ENCODE results near the gene NECTIN4.

Gene NECTIN4

GRCh38 chr1:161111527-161111926 is 22.2 kb upstream of the NECTIN4 start:
- no peak for DNase-seq (ENCODE audit: low read depth in 2 of 2)

GRCh38 chr1:161111117-161111516 is 21.8 kb upstream of the NECTIN4 start:
- DNase-seq (ENCODE audit: low read depth in 2 of 2): no peak

- DNase-seq (ENCODE audit: low read depth in 2 of 2): no peak
These were observed 17.1 kb upstream of the NECTIN4 start for GRCh38 chr1:161106431-161106830.

DNA sequence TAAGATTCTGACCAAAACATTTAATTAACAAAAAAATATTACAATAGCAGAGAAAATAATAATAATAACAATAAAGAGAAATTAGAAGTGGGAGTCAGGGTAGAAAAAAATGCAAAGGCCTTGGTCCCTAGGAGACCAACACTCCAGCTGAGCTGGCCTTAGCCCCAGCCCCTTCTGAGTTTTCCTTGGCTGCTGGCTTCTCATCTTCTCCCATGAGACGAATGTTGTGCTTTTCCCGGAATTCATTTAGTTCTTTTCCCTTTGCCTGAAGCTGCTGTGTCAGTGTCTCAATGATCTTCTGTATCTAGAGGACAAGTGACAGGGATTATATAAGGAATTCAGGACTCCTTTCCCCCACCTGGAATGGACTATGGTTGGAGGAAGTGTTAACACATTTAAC is 11.2 kb upstream of the NECTIN4 start:
- DNase-seq (ENCODE audit: low read depth in 2 of 2): no peak

DNA sequence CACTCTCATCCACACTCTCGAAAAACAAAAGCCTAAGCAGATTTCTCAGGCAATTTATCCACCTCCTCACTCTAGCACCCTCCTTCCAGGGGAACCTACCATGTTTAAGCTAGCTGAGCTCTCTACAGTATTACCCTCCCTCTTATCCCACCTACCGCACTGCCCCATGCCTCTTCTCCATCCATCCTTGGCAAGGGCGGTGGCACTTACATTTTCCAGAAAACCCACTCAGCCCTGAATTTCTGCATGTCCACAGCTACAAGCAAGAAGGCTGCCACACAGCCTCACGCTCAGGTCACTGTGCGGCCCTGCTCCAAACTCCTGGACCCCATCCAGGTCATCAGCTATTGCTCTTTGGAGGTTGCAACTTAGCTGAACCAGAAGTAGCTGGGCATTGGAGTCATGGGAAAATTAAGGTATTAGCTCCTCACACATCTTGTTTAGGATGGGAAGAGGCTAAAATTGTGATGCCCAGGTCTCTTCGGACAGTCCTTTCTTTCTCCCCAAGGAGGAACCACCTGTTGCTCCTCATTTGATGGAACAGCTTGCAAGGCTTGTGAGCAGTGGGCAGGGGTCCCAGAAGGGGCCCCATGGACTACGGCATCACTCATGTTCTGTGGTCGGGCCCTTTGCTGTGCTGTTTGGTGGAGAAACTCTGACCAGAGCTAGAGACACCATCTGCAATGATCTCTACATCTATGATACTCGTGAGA is 9.9 kb upstream of the NECTIN4 start:
- DNase-seq (ENCODE audit: low read depth in 2 of 2): no peak

DNA sequence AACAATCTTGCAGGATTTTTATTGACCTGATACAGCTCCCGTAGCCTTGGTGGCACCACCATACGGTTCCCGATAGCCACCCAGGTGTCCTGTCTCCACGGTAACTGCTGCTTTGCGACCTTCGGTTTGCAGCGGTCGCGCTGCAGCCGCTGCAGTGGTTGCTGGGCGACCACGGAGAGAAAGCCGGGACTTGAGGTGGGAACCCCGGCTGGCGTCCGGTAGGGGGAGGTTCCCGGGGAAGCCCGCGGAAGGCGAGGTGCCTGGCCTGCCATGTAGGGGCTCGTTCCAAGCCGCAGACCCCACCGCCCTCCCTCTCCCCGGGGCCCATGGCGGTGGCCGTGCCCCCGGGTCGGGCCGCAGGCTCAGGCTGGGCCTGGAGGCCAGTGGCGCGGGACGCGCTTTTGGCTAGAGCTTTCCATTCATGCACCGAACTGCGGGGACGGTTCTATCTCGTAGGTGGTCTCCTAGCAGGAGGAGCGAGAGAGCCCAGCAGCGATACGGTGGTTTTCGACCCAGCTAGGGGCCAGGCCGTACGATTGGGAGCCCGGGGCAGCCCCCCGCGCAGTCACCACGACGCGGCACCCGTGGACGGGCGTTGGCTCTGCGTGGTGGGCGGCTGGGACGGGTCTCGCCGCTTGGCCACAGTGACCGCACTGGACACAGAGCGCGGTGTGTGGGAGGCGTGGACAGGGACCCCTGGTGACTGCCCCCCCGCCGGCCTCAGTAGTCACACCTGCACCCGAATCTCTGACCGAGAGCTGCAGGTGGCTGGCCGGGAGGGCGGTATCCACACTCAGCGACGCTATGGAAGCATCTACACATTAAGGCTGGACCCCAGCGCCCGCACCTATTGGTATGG is 9.1 kb upstream of the NECTIN4 start, which contains the start of gene KLHDC9:
KLHDC9 (plus strand) TSS at position 152 of the 859 bp plus-strand sequence; CDS start at position 327, 175 bp downstream.
- peak in 1 of 2 donors; percentile 37 for DNase-seq (ENCODE audit: low read depth in 2 of 2)

- DNase-seq (ENCODE audit: low read depth in 2 of 2): no peak
These were observed 7.2 kb upstream of the NECTIN4 start for GRCh38 chr1:161096530-161096929.

GRCh38 chr1:161096015-161096414 is 6.7 kb upstream of the NECTIN4 start:
- DNase-seq (ENCODE audit: low read depth in 2 of 2): no peak

DNA sequence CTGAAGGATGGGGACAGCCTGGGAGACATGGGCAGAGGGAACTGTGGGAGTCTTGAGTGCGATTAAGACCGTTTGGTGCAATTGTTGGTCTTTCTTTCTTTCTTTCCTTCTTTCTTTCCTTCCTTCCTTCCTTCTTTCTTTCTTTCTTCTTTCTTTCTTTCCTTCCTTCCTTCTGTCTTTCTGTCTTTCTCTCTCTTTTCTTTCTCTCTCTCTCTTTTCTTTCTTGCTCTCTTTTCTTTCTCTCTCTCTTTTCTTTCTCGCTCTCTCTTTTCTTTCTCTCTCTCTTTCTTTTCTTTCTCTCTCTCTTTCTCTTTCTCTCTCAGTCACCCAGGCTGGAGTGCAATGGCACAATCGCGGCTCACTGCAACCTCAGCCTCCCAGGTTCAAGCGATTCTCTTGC is 5.9 kb upstream of the NECTIN4 start:
- no peak for DNase-seq (ENCODE audit: low read depth in 2 of 2)

DNA sequence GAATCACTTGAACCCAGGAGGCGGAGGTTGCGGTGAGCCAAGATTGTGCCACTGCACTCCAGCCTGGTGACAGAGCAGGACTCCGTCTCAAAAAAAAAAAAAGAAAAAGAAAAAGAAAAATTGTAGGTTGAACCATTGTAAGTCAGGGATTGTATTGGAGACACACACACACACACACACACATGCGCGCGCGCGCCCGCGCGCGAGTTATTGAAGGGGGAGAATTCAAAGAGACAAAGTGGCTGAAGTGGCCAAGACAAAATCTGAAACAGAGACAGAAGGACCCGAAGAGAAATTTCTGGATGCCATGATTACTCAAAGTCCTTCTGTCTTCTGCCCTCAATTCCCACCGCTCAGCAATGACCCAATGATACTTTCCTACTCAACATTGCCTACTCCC is 5.1 kb upstream of the NECTIN4 start:
- no peak for DNase-seq (ENCODE audit: low read depth in 2 of 2)

DNA sequence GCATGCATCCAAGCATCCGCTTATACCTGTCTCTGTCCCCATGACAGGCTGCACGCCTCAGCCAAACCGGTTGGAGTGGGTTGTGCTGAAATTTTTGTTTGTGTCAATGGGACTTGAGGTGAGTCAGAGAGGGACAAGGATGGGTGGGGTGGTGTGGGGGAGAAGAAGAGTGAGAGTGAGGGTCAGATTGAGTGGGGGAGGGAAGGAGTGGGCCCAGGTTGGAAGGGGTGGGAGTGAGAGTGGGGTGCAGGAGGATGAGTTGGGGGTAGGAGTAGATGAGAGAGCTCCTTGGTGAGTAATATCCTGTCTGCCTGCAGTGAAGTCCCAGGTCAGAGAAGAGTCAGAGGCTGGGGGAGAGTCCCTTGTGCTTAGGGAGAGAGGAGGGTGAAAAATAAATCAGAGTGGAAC is 3.3 kb upstream of the NECTIN4 start:
- DNase-seq (ENCODE audit: low read depth in 2 of 2): no peak

DNA sequence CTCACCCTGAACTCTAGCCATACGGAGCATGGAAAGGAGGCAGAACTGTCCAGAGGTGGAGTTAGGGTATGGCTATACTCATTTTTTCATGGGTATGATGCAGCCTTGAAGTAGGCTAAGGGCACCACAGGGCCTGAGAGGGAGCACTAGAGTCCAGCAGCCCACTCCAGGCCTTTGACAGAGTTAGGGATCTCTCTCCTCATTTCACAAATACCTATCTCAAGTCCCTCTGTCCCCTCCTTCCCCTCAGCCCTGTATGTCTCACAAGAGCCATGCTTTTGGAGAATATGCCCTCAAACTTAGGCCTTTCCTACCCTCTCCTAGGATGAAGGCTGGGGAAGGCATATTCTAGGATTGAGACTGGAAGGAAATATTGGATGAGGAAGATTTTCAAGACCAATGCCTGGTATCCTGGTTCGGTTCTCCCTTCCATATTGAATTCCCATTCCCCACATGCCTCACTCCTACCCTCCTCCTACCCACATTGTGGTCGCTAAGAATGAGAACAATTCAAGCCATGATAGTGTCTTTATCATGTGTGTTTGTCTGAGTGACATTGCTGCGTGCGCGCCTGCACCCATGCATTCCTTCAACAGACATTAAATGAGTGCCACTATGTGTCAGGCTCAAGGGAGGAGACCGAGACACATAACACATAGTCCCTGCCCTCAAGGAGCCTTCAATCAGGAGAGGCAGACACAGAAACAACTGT is 2.6 kb upstream of the NECTIN4 start:
- DNase-seq (ENCODE audit: low read depth in 2 of 2): no peak

DNA sequence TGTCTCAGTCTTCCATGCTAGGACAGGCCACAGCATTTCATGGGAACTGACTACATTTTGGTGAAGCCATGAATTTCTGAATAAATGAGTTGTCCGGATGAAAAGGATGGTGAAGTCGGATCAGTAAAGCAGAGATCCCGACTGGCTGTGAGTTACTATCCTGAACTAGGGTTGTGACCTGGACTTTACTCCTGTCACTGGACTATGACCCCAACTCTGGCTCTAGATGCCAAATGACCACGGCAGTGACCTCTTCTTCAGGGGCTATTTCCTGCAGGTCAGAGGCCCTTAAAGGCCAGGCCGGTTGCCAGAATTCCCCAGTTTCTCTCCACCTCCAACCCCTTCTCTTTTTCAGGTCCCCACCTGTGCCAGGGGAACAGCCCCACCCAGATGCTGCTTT is 1.7 kb upstream of the NECTIN4 start:
- DNase-seq (ENCODE audit: low read depth in 2 of 2): no peak

- DNase-seq (ENCODE audit: low read depth in 2 of 2): no peak
These were observed 1.3 kb upstream of the NECTIN4 start for GRCh38 chr1:161090617-161091016.

- DNase-seq (ENCODE audit: low read depth in 2 of 2): no peak
These were observed 580 bp upstream of the NECTIN4 start for GRCh38 chr1:161089938-161090337.

DNA sequence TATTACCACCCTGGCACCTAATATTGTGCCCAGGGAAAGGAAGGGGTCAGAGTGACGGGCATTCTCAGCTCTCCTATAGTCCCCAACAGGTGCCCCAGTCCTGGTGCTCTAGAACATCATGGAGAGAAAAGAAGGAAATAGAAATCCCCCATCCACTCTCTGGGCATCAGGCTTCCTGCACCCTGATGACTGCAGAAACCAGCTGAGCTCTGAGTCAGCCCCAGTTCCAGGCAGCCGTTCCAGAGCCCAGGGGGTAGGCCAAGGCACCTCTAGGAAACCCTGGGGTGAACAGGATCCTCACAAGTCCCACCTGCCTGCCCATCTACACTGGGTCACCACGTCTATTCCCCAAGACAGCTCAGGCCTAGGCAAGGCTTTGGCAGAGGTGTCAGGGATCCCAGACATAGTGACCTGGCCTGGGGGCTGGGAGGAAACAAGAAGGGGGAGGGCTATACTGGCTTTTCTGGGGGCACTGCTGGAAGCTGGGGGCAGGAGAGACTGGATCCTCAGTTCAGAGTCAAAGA is 709 bp downstream of the NECTIN4 start:
- no peak for DNase-seq (ENCODE audit: low read depth in 2 of 2)

GRCh38 chr1:161086457-161086856 is 2.9 kb downstream of the NECTIN4 start:
- DNase-seq (ENCODE audit: low read depth in 2 of 2): no peak

DNA sequence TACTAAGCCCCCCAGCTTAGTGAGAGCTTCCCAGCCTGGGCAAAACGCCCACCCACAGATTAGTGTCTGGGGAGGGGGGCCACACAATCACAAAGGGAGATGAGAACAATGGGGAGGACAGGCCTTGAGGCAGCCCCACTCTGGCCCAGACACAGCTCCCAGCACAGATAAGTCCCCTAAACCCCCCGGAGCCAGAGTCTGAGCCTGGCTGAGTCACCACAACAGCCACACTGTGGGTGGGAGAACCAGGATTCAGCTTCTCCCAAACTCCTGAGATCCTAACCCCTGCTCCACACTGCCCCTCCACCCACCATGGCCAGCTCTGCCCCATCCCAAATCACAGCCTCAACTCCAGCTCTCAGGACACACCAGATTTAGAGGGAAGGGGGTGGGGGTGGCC is 4.2 kb downstream of the NECTIN4 start:
- DNase-seq (ENCODE audit: low read depth in 2 of 2): no peak

DNA sequence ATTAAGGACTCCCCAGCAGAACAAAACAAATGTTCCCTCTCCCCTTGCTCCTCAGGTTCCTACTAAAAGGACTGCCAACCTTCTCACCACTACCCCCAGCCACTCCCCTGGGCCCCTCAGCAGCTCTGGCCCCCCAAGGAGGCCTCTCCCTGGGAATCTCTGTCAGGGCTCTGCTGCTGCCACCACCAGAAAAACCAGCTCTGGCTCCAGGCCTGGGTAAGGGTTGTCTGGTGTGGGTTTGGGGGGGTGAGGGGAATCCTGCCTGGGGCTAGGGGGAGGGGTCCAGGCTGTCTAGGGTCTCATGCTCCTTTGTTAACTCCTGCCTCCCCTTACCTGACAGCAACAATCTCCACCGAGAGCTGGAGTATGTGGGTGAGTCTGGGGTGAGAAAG is 4.8 kb downstream of the NECTIN4 start:
- no peak for DNase-seq (ENCODE audit: low read depth in 2 of 2)

- DNase-seq (ENCODE audit: low read depth in 2 of 2): no peak
These were observed 5.4 kb downstream of the NECTIN4 start for GRCh38 chr1:161083748-161084596.
